Vagina (tissue), 2 donors: ENCODE results near the gene EML6. TPM values are rescaled to one million over a fixed set of nuclear protein-coding genes. Genes with fewer than 3 reads are reported as not detected.

ENCODE experiments used
- DNase-seq, 2 donors: peaks; one replicate each; pipeline ENCODE4 v3.0.0-alpha.2; 2017; ENCODE audit errors: extremely low spot score in 2 of 2
- H3K27ac ChIP-seq: fragments of 200-600 bp; sonication (generic); one replicate; pipeline ENCODE4 v1.5.1; 2019
- H3K27me3 ChIP-seq: fragments of 200-600 bp; sonication (generic); one replicate; pipeline ENCODE4 v1.5.1; 2019
- H3K36me3 ChIP-seq, 2 donors: fragments of 200-600 bp; sonication (generic); one replicate each; pipeline ENCODE4 v1.5.1; 2017 to 2019
- H3K4me1 ChIP-seq: fragments of 200-600 bp; sonication (generic); one replicate; pipeline ENCODE4 v1.5.1; 2019
- H3K4me3 ChIP-seq, 2 donors: fragments of 200-600 bp; sonication (generic); 1 replicate in 1 of 2; 2 replicates in 1 of 2; pipeline ENCODE4 v1.5.1; 2016 to 2019
- H3K9me3 ChIP-seq: fragments of 200-600 bp; sonication (generic); one replicate; pipeline ENCODE4 v1.5.1; 2019
- POLR2A ChIP-seq, 2 donors: fragments of 450-650 bp; IDR thresholded peaks; one replicate each; pipeline ENCODE4 v1.6.1; 2017; ENCODE audit warnings: antibody characterized with exemption in 2 of 2, mild to moderate bottlenecking in 2 of 2, moderate library complexity in 2 of 2
- POLR2AphosphoS5 ChIP-seq, 2 donors: sonication (generic); formaldehyde crosslinking; IDR thresholded peaks; one replicate each; pipeline ENCODE4 v1.9.0; 2017; ENCODE audit warnings: antibody characterized with exemption in 2 of 2, mild to moderate bottlenecking in 2 of 2, low read depth in 1 of 2; ENCODE audit not compliant: insufficient read depth in 1 of 2
- intact Hi-C: fragments of 100-400 bp; cut with DNase I; formaldehyde crosslinking; loops from one replicate; pipeline ENCODE4 v1.15.1; 2023
- total RNA-seq: library from RNA; depleted of rRNA; stranded (reverse); fragments of >200 nt; gene quantifications from one replicate; pipeline ENCODE4 v1.2.3, GENCODE V29; 2016
- TF ChIP-seq, protein P1 (sequence below), 3 experiments: fragments of 450-650 bp in 2 of 3; fragments of 200-600 bp in 1 of 3; sonication (generic) in 1 of 3; IDR thresholded peaks; one replicate each; pipeline ENCODE4 v1.5.1; 2017 to 2019; ENCODE audit warnings: antibody characterized with exemption in 3 of 3, mild to moderate bottlenecking in 2 of 3, moderate library complexity in 2 of 3

The EML6 gene
- total RNA-seq, 1 donor from 2014 or later = 1.7 TPM

DNA sequence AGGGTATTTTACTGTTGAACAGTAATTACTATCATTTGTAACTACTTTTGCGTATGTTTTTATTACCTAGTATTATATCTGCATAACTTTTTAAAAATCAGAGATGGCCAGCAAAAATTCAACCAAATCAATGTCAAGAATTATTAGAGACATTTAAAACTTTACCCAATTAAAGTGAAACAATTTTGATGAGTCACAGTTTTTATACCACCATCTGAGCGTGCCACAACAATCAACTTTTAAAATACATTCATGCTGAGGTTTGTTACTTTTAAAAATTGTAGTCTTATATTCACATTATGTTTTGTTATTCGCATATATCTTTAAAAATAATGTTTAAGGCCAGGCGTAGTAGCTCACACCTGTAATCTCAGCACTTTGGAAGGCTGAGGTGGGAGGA lies 211.9 kb downstream of the EML6 start:
- no peak for DNase-seq
- no peak for TF ChIP-seq POLR2AphosphoS5 (IDR thresholded peaks at IDR 0.05; ENCODE audit: insufficient read depth in 1 of 2, low read depth in 1 of 2)
- no peak for TF ChIP-seq POLR2A (IDR thresholded peaks at IDR 0.05)
- TF ChIP-seq, protein P1, sequence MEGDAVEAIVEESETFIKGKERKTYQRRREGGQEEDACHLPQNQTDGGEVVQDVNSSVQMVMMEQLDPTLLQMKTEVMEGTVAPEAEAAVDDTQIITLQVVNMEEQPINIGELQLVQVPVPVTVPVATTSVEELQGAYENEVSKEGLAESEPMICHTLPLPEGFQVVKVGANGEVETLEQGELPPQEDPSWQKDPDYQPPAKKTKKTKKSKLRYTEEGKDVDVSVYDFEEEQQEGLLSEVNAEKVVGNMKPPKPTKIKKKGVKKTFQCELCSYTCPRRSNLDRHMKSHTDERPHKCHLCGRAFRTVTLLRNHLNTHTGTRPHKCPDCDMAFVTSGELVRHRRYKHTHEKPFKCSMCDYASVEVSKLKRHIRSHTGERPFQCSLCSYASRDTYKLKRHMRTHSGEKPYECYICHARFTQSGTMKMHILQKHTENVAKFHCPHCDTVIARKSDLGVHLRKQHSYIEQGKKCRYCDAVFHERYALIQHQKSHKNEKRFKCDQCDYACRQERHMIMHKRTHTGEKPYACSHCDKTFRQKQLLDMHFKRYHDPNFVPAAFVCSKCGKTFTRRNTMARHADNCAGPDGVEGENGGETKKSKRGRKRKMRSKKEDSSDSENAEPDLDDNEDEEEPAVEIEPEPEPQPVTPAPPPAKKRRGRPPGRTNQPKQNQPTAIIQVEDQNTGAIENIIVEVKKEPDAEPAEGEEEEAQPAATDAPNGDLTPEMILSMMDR (IDR thresholded peaks at IDR 0.05) = no peak
- Histone ChIP-seq H3K4me3 (no peak overlapping the region), H3K9me3 (no peaks in the 10 kb centered on the region), H3K27me3 (no peaks in the 10 kb centered on the region), H3K27ac (no peak overlapping the region), H3K36me3 (no peaks in the 10 kb centered on the region), H3K4me1 (no peaks in the 10 kb centered on the region)
- intact Hi-C loops = no loop called here

DNA sequence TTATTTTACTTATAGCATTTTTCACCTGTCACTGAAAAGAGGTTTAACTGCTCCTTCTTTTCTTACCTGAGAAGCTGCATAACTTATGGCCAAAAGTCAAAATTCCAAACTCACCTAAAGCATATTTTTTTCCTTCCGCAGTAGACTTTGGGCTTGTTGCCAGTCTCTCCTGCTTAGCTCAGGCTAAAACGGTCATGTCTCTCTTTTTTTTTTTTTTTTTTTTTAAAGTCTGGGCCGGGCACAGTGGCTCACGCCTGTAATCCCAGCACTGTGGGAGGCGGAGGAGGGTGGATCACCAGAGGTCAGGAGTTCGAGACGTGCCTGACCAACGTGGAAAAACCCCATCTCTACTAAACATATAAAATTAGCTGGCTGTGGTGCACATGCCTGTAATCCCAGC lies 213.3 kb downstream of the EML6 start:
- intact Hi-C loops = no loop called here
- H3K9me3 ChIP-seq = no peaks in the 10 kb centered on the region
- no peaks in the 10 kb centered on the region for H3K27me3 ChIP-seq
- no peaks in the 10 kb centered on the region for H3K36me3 ChIP-seq
- no peak for DNase-seq
- H3K4me3 ChIP-seq = no peak overlapping the region
- no peaks in the 10 kb centered on the region for H3K4me1 ChIP-seq
- TF ChIP-seq POLR2AphosphoS5 (IDR thresholded peaks at IDR 0.05; ENCODE audit: insufficient read depth in 1 of 2, low read depth in 1 of 2) (no peak), POLR2A (IDR thresholded peaks at IDR 0.05) (no peak)
- TF ChIP-seq, protein P1 (IDR thresholded peaks at IDR 0.05) = no peak
- H3K27ac ChIP-seq = no peak overlapping the region

DNA sequence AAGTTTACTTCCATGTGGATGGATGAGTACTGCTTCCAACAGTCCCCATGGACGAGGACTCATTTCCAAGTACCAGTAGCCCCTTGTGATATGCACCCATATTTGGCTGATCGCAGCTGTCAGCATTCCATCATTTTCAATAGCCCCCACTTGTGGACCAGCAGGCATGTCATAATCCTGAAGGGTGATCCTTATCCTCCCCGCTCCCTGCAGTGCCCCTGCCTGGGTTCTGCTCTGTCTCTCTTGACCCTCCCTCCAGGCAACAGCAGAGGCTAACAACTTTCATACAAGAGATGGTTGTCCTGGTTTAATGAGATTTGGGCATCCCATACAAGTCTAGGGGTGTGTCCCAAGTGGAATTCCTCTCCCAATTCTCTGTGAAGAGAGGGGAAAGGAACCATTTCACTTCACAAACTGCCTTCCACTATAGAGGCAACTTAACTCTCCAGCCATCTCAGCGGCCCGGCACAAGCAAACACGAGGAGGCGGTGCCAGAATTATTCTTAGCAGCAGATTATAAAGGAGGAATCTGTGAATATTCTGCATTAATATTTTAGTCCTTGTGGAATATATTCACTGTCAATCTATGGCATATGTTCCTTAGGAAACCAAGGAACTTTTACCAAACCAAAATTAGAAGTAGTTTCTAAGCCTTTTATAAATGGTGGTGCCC lies 216.1 kb downstream of the EML6 start:
- intact Hi-C loops = no loop called here
- TF ChIP-seq POLR2A (IDR thresholded peaks at IDR 0.05) (no peak), POLR2AphosphoS5 (IDR thresholded peaks at IDR 0.05; ENCODE audit: insufficient read depth in 1 of 2, low read depth in 1 of 2) (no peak)
- TF ChIP-seq, protein P1 (IDR thresholded peaks at IDR 0.05) = no peak
- Histone ChIP-seq H3K36me3 (no peaks in the 10 kb centered on the region), H3K4me1 (no peaks in the 10 kb centered on the region), H3K27me3 (no peaks in the 10 kb centered on the region), H3K27ac (no peak overlapping the region), H3K4me3 (no peak overlapping the region), H3K9me3 (no peaks in the 10 kb centered on the region)
- DNase-seq = no peak

DNA sequence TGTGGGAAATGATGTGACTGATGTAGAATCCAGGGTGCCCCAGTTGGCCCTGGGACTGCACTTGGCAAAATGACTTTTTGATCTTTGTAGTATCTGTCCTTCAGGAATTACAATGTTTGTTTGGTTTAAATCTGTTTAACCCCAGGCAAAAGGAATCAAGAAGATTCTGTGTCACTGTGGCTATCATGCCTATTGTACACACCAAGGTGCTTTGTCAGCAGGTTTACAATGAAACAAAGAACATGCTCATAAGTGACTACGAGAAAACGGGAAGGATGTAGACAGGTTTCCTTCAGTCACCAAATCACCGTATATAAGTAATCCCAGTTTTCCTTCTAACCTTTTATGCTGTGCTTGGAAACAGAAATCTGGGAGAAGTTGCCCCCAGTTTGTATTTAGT lies 217.3 kb downstream of the EML6 start:
- intact Hi-C loops = no loop called here
- DNase-seq = no peak
- H3K27me3 ChIP-seq = no peaks in the 10 kb centered on the region
- H3K4me3 ChIP-seq = no peak overlapping the region
- no peaks in the 10 kb centered on the region for H3K36me3 ChIP-seq
- H3K9me3 ChIP-seq = no peaks in the 10 kb centered on the region
- no peak for TF ChIP-seq POLR2A (IDR thresholded peaks at IDR 0.05)
- TF ChIP-seq, protein P1 (IDR thresholded peaks at IDR 0.05) = no peak
- TF ChIP-seq POLR2AphosphoS5 (IDR thresholded peaks at IDR 0.05; ENCODE audit: insufficient read depth in 1 of 2, low read depth in 1 of 2) = no peak
- H3K27ac ChIP-seq = no peak overlapping the region
- peaks cover 2% of the 10 kb centered on the region for H3K4me1 ChIP-seq

DNA sequence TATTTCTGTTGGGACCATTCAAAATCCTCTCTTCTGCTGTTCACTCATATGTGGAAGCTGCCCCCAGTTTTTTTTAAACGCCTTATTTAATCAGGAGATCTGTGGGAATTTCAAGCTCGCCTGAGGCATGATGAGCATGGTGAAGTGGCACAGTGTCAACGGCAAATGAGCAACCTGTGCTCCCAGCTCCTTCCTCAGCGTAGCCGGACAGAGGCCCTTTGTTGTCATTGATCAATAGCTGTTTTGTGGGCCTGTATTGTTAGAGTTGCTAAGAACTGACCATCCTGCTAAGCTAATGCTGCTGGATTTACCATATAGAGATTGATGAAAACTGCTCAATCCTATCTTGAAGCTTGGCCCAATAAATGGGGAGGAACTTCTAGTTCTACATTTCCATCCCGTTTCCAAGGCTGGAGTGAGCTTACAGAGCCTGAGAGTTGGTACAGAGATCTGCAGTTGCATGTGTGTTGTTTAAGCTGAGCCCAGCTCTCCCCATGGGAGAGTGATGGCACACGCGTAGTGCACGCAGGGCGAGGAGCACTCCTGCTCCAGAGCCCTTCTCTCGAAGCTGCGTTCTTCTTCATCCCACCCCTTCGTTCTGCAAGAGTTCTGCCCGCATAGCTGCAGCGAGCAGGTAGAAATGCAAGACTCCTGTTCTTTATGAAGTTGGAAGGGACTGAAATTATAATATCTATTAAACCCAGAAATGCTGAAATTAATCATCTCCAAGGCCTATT lies 218.0 kb downstream of the EML6 start:
- no peak for DNase-seq
- TF ChIP-seq POLR2A (IDR thresholded peaks at IDR 0.05) (no peak), POLR2AphosphoS5 (IDR thresholded peaks at IDR 0.05; ENCODE audit: insufficient read depth in 1 of 2, low read depth in 1 of 2) (no peak)
- TF ChIP-seq, protein P1 (IDR thresholded peaks at IDR 0.05) = no peak
- no peaks in the 10 kb centered on the region for H3K27me3 ChIP-seq
- intact Hi-C loops = no loop called here
- H3K9me3 ChIP-seq = no peaks in the 10 kb centered on the region
- H3K36me3 ChIP-seq = no peaks in the 10 kb centered on the region
- peaks cover 9% of the 10 kb centered on the region for H3K4me1 ChIP-seq
- H3K27ac ChIP-seq = no peak overlapping the region
- H3K4me3 ChIP-seq = no peak overlapping the region
